T-helper 2 cell treated with Interferon-gamma antibody and Interleukin-4, amounts not matched to agents 5 μg/mL and 100 μg/mL, for 36 hours (primary cell): ENCODE results near the gene RDH11.
A peak's percentile ranks its signal among the peaks of the same experiment; 100 is the strongest.

Experiments
- DNase-seq: peaks from one replicate; pipeline ENCODE4 v3.0.0; 2021; ENCODE audit warnings: low spot score
- H3K27ac Mint-ChIP-seq: one replicate; pipeline ENCODE4 v1.8.0; 2021; ENCODE audit warnings: mild to moderate bottlenecking, mixed read lengths
- H3K27me3 Mint-ChIP-seq: one replicate; pipeline ENCODE4 v1.8.0; 2021; ENCODE audit warnings: low read depth, mixed read lengths
- H3K36me3 Mint-ChIP-seq: one replicate; pipeline ENCODE4 v1.8.0; 2021; ENCODE audit warnings: low read depth, mixed read lengths
- H3K4me1 Mint-ChIP-seq: one replicate; pipeline ENCODE4 v1.8.0; 2021; ENCODE audit warnings: low read depth, mixed read lengths
- H3K4me3 Mint-ChIP-seq: one replicate; pipeline ENCODE4 v1.8.0; 2022; ENCODE audit warnings: mild to moderate bottlenecking, moderate library complexity, mixed read lengths
- H3K9me3 Mint-ChIP-seq: one replicate; pipeline ENCODE4 v1.8.0; 2021; ENCODE audit warnings: mixed read lengths

The RDH11 gene

GRCh38 chr14:67683842-67684241, 11.7 kb downstream of the RDH11 start:
- peaks cover 69% of the 10 kb centered on the region for H3K36me3 Mint-ChIP-seq
- peaks cover 42% of the 10 kb centered on the region for H3K4me1 Mint-ChIP-seq
- no peaks in the 10 kb centered on the region for H3K9me3 Mint-ChIP-seq
- peak overlapping the region; percentile 9 for H3K27ac Mint-ChIP-seq
- no peak overlapping the region for H3K4me3 Mint-ChIP-seq
- DNase-seq, result no peak
- H3K27me3 Mint-ChIP-seq, result no peaks in the 10 kb centered on the region

- DNase-seq, result no peak
- H3K27me3 Mint-ChIP-seq, result no peaks in the 10 kb centered on the region
- no peaks in the 10 kb centered on the region for H3K9me3 Mint-ChIP-seq
- H3K4me1 Mint-ChIP-seq, result peaks cover 54% of the 10 kb centered on the region
- H3K4me3 Mint-ChIP-seq, result no peak overlapping the region
- peaks cover 72% of the 10 kb centered on the region for H3K36me3 Mint-ChIP-seq
- peak overlapping the region; percentile 87 for H3K27ac Mint-ChIP-seq
Measured at GRCh38 chr14:67680941-67681340, 14.6 kb downstream of the RDH11 start.

GRCh38 chr14:67680121-67680602, 15.4 kb downstream of the RDH11 start:
- peak overlapping the region; percentile 87 for H3K27ac Mint-ChIP-seq
- peak; percentile 64 for DNase-seq
- peaks cover 51% of the 10 kb centered on the region for H3K4me1 Mint-ChIP-seq
- H3K9me3 Mint-ChIP-seq, result no peaks in the 10 kb centered on the region
- no peaks in the 10 kb centered on the region for H3K27me3 Mint-ChIP-seq
- peaks cover 68% of the 10 kb centered on the region for H3K36me3 Mint-ChIP-seq
- H3K4me3 Mint-ChIP-seq, result peak overlapping the region; percentile 46

GRCh38 chr14:67679006-67679405, 16.6 kb downstream of the RDH11 start:
- no peaks in the 10 kb centered on the region for H3K27me3 Mint-ChIP-seq
- no peak for DNase-seq
- H3K9me3 Mint-ChIP-seq, result no peaks in the 10 kb centered on the region
- peaks cover 58% of the 10 kb centered on the region for H3K36me3 Mint-ChIP-seq
- H3K27ac Mint-ChIP-seq, result peak overlapping the region; percentile 47
- H3K4me1 Mint-ChIP-seq, result peaks cover 46% of the 10 kb centered on the region
- H3K4me3 Mint-ChIP-seq, result no peak overlapping the region

GRCh38 chr14:67675219-67675582, 20.4 kb downstream of the RDH11 start:
- Mint-ChIP-seq H3K9me3 (no peaks in the 10 kb centered on the region), H3K4me1 (peaks cover 34% of the 10 kb centered on the region), H3K27ac (peak overlapping the region; percentile 86), H3K4me3 (peak overlapping the region; percentile 88), H3K27me3 (no peaks in the 10 kb centered on the region), H3K36me3 (peaks cover 28% of the 10 kb centered on the region)
- no peak for DNase-seq

GRCh38 chr14:67674480-67675218, 20.9 kb downstream of the RDH11 start, which contains the start of gene VTI1B:
VTI1B (minus strand) TSS chr14:67674632; CDS start chr14:67674489, 143 bp downstream.
- peak; percentile 69 for DNase-seq
- Mint-ChIP-seq H3K36me3 (peaks cover 26% of the 10 kb centered on the region), H3K4me1 (peaks cover 32% of the 10 kb centered on the region), H3K9me3 (no peaks in the 10 kb centered on the region), H3K27me3 (no peaks in the 10 kb centered on the region), H3K4me3 (peak within 1 kb of the TSS; percentile 89), H3K27ac (peak within 1 kb of the TSS; percentile 86)

GRCh38 chr14:67674139-67674479, 21.5 kb downstream of the RDH11 start:
- Mint-ChIP-seq H3K36me3 (peaks cover 26% of the 10 kb centered on the region), H3K4me1 (peaks cover 36% of the 10 kb centered on the region)

GRCh38 chr14:67673451-67673850, 22.1 kb downstream of the RDH11 start:
- H3K27me3 Mint-ChIP-seq, result no peaks in the 10 kb centered on the region
- no peak for DNase-seq
- H3K36me3 Mint-ChIP-seq, result peaks cover 23% of the 10 kb centered on the region
- no peaks in the 10 kb centered on the region for H3K9me3 Mint-ChIP-seq
- H3K27ac Mint-ChIP-seq, result no peak overlapping the region
- H3K4me3 Mint-ChIP-seq, result peak overlapping the region; percentile 89
- peaks cover 35% of the 10 kb centered on the region for H3K4me1 Mint-ChIP-seq

More at GRCh38 chr14:67674139-67674479, 21.5 kb downstream of the RDH11 start:
- Mint-ChIP-seq H3K9me3 (no peaks in the 10 kb centered on the region), H3K27me3 (no peaks in the 10 kb centered on the region), H3K4me3 (peak overlapping the region; percentile 89), H3K27ac (peak overlapping the region; percentile 82)
- DNase-seq, result peak; percentile 63

GRCh38 chr14:67668559-67668958, 27.0 kb downstream of the RDH11 start:
- Mint-ChIP-seq H3K27me3 (no peaks in the 10 kb centered on the region), H3K36me3 (peaks cover 1% of the 10 kb centered on the region), H3K4me1 (peaks cover 42% of the 10 kb centered on the region), H3K9me3 (no peaks in the 10 kb centered on the region), H3K27ac (no peak overlapping the region), H3K4me3 (no peak overlapping the region)
- no peak for DNase-seq

GRCh38 chr14:67666750-67667449, 28.7 kb downstream of the RDH11 start:
- H3K27me3 Mint-ChIP-seq, result no peaks in the 10 kb centered on the region

GRCh38 chr14:67665868-67666267, 29.7 kb downstream of the RDH11 start:
- Mint-ChIP-seq H3K36me3 (peaks cover 7% of the 10 kb centered on the region), H3K4me3 (no peak overlapping the region), H3K9me3 (no peaks in the 10 kb centered on the region), H3K27ac (no peak overlapping the region), H3K4me1 (peaks cover 33% of the 10 kb centered on the region), H3K27me3 (no peaks in the 10 kb centered on the region)
- DNase-seq, result no peak

More at GRCh38 chr14:67666750-67667449, 28.7 kb downstream of the RDH11 start:
- H3K36me3 Mint-ChIP-seq, result peaks cover 7% of the 10 kb centered on the region
- no peak overlapping the region for H3K27ac Mint-ChIP-seq
- no peak overlapping the region for H3K4me3 Mint-ChIP-seq
- DNase-seq, result peak; percentile 26
- H3K9me3 Mint-ChIP-seq, result no peaks in the 10 kb centered on the region
- peaks cover 33% of the 10 kb centered on the region for H3K4me1 Mint-ChIP-seq

- no peaks in the 10 kb centered on the region for H3K27me3 Mint-ChIP-seq
- no peak overlapping the region for H3K27ac Mint-ChIP-seq
- peaks cover 25% of the 10 kb centered on the region for H3K4me1 Mint-ChIP-seq
- DNase-seq, result no peak
- H3K9me3 Mint-ChIP-seq, result no peaks in the 10 kb centered on the region
- H3K4me3 Mint-ChIP-seq, result no peak overlapping the region
- H3K36me3 Mint-ChIP-seq, result peaks cover 12% of the 10 kb centered on the region
Measured at GRCh38 chr14:67663633-67664032, 31.9 kb downstream of the RDH11 start.

GRCh38 chr14:67653651-67654280, 41.8 kb downstream of the RDH11 start:
- Mint-ChIP-seq H3K27me3 (no peaks in the 10 kb centered on the region), H3K4me1 (peaks cover 2% of the 10 kb centered on the region), H3K36me3 (peaks cover 61% of the 10 kb centered on the region), H3K27ac (no peak overlapping the region), H3K9me3 (no peaks in the 10 kb centered on the region), H3K4me3 (no peak overlapping the region)
- no peak for DNase-seq

GRCh38 chr14:67652189-67652588, 43.4 kb downstream of the RDH11 start:
- no peak for DNase-seq
- Mint-ChIP-seq H3K4me1 (peaks cover 2% of the 10 kb centered on the region), H3K36me3 (peaks cover 55% of the 10 kb centered on the region), H3K9me3 (no peaks in the 10 kb centered on the region), H3K27me3 (no peaks in the 10 kb centered on the region), H3K4me3 (no peak overlapping the region), H3K27ac (no peak overlapping the region)
